ENCODE results near the gene EPHX1.

DNA sequence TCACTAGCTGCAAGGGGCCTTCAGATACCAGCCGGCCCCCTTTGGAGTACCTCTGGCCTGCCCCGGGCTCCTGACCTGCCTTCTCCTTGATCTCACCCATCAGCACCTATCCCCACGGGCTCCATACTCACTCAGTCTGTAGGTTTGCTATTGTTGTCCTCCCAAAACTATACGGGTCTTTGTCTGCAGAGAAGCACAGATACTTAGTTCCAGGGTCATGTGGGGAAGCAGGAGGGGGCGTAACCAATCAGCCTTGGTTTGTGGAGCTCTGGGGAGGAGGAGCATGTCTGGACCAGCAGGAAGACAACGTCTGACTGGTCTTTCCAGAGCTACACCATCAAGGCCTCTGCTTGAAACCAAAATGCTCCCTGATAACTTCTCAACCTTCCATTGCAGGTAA, 57.1 kb downstream of the EPHX1 start:
- no peak for TF ChIP-seq CTCF (IDR thresholded peaks at IDR 0.05; ENCODE audit: low read depth, low read length)
- no peak for TF ChIP-seq POLR2A (IDR thresholded peaks at IDR 0.05; ENCODE audit: extremely low read depth, insufficient read length)
- no peak for TF ChIP-seq MYC (IDR thresholded peaks at IDR 0.05; ENCODE audit: low read depth, low read length)

Data from NB4 (cell line).